ENCODE measurements around the gene FBL. TPM values are rescaled to one million over a fixed set of nuclear protein-coding genes. Genes with fewer than 3 reads are reported as not detected.
A peak's percentile ranks its signal among the peaks of the same experiment; 100 is the strongest.

FBL gene
- total and polyA plus RNA-seq, 9 donors: 218 to 532 (median 378) TPM

DNA sequence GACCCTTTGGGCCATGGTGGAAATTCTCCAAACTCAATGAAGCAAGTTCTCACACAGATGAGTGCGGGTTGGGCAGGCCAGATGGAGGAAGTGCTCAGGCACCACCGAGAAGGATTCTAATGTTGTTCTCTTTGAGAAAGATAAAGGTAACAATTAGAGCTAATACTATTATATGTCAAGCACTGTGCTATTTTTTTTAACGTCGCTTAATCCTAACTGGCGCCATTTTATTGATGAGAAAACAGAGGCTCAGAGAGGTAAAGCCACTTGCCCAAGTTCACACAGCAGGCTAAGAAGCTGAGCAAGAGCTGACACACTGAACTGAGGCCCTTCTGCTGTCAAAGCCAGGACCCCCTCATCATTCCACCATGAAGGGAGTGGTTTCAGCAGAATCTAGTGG is 1.0 kb downstream of the FBL start:
- no peaks in the 10 kb centered on the region for H3K9me3 ChIP-seq
- H3K27me3 ChIP-seq: no peaks in the 10 kb centered on the region
- DNase-seq: no peak
- H3K4me1 ChIP-seq (ENCODE audit: insufficient read depth): peaks cover 5% of the 10 kb centered on the region
- intact Hi-C loops (cut with DNase I): loop anchor here in 2 of 4 donors (10.0 kb wide), 1 partner anchor 290 kb away; no protein-coding TSS in a partner anchor
- peak overlapping the region; percentile 87 for H3K4me3 ChIP-seq
- no peak for TF ChIP-seq POLR2A (IDR thresholded peaks at IDR 0.05)
- 13 to 29% (median 23%) methylated on average over 5 of the region's 5 CpGs for whole genome bisulfite sequencing, 3 donors
- H3K36me3 ChIP-seq: no peaks in the 10 kb centered on the region
- H3K27ac ChIP-seq: peak overlapping the region in 1 of 2 donors; percentile 13

DNA sequence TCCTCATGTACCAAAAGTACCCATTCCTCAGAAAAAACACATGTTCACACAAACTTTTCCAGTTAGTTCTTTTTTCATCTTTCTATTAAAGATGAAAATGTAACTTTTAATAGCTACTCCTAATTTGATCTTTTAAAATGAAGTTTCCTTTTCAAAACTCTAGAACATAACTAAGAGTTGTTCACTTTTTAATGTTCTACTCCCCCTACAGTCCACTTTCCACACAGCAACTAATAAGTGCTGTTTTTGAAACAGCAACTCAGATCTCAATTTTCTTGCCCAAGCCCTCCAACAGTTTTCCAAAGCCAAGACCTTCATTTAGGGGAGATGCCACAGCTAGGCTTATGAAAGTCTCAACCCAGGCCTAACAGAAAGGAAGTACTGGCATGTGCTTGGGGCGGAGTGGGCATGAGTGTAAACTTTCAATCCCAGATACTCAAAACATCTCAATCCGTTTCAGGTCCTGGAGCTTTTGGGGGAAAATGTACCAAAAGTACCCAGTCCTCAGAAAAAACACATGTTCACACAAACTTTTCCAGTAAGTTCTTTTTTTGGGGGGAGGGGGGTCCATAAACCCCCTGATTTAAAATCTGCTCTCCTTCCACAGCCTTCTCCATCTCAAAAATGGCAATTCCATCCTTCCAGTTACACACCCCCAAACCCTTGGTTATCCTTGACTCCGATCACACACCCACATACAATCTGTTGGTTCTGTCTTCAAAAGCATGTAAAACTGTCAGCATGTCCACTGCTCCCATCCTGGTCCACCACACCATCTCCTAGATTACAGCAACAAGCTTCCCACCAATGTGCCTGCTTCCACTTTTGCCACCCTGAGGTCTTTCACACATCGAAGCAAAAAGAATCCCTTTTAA is 2.0 kb downstream of the FBL start:
- intact Hi-C loops (cut with DNase I): loop anchor here in 2 of 4 donors (10.0 kb wide), 1 partner anchor 289 kb away; no protein-coding TSS in a partner anchor
- no peaks in the 10 kb centered on the region for H3K27me3 ChIP-seq
- TF ChIP-seq, protein P1, sequence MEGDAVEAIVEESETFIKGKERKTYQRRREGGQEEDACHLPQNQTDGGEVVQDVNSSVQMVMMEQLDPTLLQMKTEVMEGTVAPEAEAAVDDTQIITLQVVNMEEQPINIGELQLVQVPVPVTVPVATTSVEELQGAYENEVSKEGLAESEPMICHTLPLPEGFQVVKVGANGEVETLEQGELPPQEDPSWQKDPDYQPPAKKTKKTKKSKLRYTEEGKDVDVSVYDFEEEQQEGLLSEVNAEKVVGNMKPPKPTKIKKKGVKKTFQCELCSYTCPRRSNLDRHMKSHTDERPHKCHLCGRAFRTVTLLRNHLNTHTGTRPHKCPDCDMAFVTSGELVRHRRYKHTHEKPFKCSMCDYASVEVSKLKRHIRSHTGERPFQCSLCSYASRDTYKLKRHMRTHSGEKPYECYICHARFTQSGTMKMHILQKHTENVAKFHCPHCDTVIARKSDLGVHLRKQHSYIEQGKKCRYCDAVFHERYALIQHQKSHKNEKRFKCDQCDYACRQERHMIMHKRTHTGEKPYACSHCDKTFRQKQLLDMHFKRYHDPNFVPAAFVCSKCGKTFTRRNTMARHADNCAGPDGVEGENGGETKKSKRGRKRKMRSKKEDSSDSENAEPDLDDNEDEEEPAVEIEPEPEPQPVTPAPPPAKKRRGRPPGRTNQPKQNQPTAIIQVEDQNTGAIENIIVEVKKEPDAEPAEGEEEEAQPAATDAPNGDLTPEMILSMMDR (IDR thresholded peaks at IDR 0.05): peak in 2 of 3 donors; percentile 36 to 40
- TF ChIP-seq EP300 (IDR thresholded peaks at IDR 0.05) (no peak), POLR2A (IDR thresholded peaks at IDR 0.05) (no peak)
- no peak overlapping the region for H3K27ac ChIP-seq
- H3K36me3 ChIP-seq: no peaks in the 10 kb centered on the region
- H3K9me3 ChIP-seq: no peaks in the 10 kb centered on the region
- H3K4me1 ChIP-seq (ENCODE audit: insufficient read depth): peaks cover 5% of the 10 kb centered on the region
- 25 to 49% (median 38%) methylated on average over 4 of the region's 4 CpGs for WGBS, 3 donors
- no peak overlapping the region for H3K4me3 ChIP-seq
- no peak for DNase-seq

DNA sequence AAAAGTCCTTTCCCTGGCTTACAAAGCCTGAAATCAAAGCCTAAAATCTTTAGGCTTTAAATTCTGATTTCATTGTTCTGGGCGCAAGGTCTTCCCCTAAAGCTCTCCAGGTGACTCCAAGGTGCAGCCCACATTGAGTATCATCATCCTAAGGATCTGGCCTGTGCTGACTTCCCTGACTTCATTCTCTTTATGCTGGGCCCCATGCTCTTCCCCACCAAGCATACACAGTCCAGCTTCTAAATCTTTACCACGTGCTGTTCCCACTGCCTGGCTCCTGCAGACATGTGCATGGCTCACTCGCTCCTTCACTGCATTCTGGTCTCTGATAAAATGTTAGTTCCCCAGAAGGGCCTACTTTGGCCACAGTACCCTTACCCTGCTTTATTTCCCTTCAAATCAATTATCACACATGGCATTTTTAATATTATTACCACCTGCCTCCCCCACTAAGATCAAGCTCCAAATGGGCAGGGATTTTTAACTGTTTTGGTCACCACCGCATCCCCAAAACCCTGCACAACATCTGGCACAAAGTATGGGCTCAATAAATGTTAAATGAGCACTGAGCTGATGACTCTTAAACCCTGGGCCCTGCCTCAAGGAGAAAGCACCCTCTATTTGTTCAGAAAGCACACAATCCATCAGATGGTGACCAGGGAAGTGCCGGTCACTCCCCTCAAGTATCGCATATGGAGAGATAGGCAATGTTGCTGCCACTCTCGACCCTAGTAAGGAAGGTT is 3.3 kb downstream of the FBL start:
- Histone ChIP-seq H3K4me1 (ENCODE audit: insufficient read depth) (peaks cover 5% of the 10 kb centered on the region), H3K36me3 (no peaks in the 10 kb centered on the region), H3K9me3 (no peaks in the 10 kb centered on the region), H3K27ac (peak overlapping the region in 1 of 2 donors; percentile 25), H3K27me3 (no peaks in the 10 kb centered on the region), H3K4me3 (no peak overlapping the region)
- intact Hi-C loops (cut with DNase I): loop anchor here in 2 of 4 donors (10.0 kb wide), 1 partner anchor 288 kb away; no protein-coding TSS in a partner anchor
- DNase-seq: no peak
- WGBS, 3 donors: 69 to 77% (median 74%) methylated on average over 7 of the region's 7 CpGs
- TF ChIP-seq EP300 (IDR thresholded peaks at IDR 0.05) (no peak), POLR2A (IDR thresholded peaks at IDR 0.05) (no peak)
- TF ChIP-seq, protein P1 (IDR thresholded peaks at IDR 0.05): peak in 1 of 3 donors; percentile 1

DNA sequence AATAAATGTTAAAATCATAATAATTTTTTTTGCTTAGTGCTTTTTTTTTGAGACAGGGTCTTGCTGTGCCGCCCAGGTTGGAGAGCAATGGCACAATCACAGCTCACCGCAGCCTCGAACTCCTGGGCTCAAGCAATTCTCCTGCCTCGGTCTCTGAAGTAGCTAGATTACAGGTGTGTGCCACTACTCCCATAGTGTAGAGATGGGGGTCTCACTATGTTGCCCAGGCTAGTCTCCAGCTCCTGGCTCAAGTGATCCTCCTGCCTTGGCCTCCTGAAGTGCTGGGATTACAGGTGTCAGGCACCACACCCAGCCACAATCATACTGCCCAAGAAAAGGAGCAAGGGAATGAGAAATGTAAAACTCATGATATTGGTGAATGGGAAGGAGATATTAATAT is 5.1 kb downstream of the FBL start:
- Histone ChIP-seq H3K9me3 (no peaks in the 10 kb centered on the region), H3K36me3 (no peaks in the 10 kb centered on the region), H3K4me1 (ENCODE audit: insufficient read depth) (peaks cover 4% of the 10 kb centered on the region), H3K4me3 (no peak overlapping the region), H3K27ac (no peak overlapping the region), H3K27me3 (no peaks in the 10 kb centered on the region)
- DNase-seq: no peak
- no peak for TF ChIP-seq POLR2A (IDR thresholded peaks at IDR 0.05)
- TF ChIP-seq EP300 (IDR thresholded peaks at IDR 0.05): no peak
- WGBS, 3 donors: 92 to 96% (median 96%) methylated on average over 4 of the region's 4 CpGs
- intact Hi-C loops (cut with DNase I): loop anchor here in 2 of 4 donors (10.0 kb wide), 1 partner anchor 286 kb away; no protein-coding TSS in a partner anchor

DNA sequence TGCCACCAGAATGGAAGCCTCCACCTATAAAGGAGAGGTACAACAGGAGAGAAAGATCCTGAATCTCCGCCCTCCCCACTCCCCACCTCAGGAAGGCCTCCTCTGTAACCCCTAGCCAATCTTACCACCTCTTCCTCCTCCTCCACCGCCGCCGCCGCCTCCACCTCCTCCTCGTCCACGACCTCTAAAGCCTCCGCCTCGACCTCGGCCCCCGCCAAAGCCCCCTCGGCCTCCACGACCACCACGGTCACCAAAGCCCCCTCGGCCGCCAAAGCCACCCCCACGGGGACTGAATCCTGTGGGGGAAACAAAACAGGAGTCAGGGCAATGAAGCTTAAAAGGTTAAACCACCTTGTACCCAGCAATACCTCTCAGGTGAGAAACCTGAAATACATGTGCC is 5.7 kb downstream of the FBL start:
- TF ChIP-seq POLR2A (IDR thresholded peaks at IDR 0.05): no peak
- TF ChIP-seq, protein P1 (IDR thresholded peaks at IDR 0.05): no peak
- TF ChIP-seq EP300 (IDR thresholded peaks at IDR 0.05): no peak
- H3K27me3 ChIP-seq: no peaks in the 10 kb centered on the region
- H3K27ac ChIP-seq: no peak overlapping the region
- intact Hi-C loops (cut with DNase I): loop anchor here in 2 of 4 donors (10.0 kb wide), 1 partner anchor 286 kb away; no protein-coding TSS in a partner anchor
- no peaks in the 10 kb centered on the region for H3K9me3 ChIP-seq
- WGBS, 3 donors: 80 to 87% (median 83%) methylated on average over 17 of the region's 17 CpGs
- no peak for DNase-seq
- no peak overlapping the region for H3K4me3 ChIP-seq
- no peaks in the 10 kb centered on the region for H3K36me3 ChIP-seq
- H3K4me1 ChIP-seq (ENCODE audit: insufficient read depth): peaks cover 4% of the 10 kb centered on the region

Data from ovary (tissue), 9 donors.